ENCODE data around the gene SUMF2.

DNA sequence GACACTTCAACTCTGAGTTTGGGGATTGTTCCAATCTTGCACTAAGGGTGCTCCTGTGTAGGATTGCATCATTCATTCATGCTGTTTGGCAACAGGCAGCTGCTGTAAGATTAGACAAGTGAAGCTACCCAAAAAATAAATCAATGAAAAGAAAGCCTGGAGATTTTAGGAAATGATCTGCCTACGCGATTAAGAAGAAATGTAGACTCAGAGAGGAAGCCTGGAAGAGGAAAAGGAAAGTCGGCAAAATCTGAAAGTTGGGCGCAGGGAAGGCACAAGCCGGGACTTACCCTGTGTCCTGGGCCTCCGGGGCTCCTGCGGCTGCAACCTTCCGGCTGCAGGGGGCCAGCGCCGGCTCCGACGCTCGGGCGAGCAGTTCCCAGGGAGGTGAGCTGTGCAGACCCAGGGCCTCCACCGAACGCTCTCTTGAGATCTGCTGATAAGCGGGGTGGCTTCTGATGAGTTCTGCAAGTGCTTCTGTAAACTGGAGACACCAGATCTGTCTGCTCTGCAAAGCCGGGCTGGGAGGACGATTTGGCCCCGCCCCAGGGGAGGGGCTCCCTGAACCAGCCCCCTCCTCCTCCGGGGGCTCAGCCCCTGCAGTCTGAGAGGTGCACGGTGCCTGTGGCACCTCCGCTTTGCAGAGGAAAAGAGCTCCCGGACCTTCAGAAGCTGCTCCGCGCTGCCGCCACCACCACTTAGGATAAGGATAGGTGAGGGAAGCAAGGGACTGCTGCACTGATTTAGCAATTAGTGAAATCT lies 30.2 kb upstream of the SUMF2 start:
- TF ChIP-seq, protein P1, sequence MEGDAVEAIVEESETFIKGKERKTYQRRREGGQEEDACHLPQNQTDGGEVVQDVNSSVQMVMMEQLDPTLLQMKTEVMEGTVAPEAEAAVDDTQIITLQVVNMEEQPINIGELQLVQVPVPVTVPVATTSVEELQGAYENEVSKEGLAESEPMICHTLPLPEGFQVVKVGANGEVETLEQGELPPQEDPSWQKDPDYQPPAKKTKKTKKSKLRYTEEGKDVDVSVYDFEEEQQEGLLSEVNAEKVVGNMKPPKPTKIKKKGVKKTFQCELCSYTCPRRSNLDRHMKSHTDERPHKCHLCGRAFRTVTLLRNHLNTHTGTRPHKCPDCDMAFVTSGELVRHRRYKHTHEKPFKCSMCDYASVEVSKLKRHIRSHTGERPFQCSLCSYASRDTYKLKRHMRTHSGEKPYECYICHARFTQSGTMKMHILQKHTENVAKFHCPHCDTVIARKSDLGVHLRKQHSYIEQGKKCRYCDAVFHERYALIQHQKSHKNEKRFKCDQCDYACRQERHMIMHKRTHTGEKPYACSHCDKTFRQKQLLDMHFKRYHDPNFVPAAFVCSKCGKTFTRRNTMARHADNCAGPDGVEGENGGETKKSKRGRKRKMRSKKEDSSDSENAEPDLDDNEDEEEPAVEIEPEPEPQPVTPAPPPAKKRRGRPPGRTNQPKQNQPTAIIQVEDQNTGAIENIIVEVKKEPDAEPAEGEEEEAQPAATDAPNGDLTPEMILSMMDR (CRISPR knock-in tag; IDR thresholded peaks at IDR 0.05) = peak; percentile 34
- TF ChIP-seq TGIF2 (CRISPR knock-in tag; IDR thresholded peaks at IDR 0.05) = 0 out of 2 replicates have a peak, but pooled peaks have one; percentile 28
- TF ChIP-seq ZKSCAN1 (IDR thresholded peaks at IDR 0.05; ENCODE audit: low read length) = no peak
- TF ChIP-seq TARDBP (CRISPR knock-in tag; IDR thresholded peaks at IDR 0.05) = no peak
- peak; percentile 66 to 85 for TF ChIP-seq POLR2A (IDR thresholded peaks at IDR 0.05; ENCODE audit: insufficient read depth in 1 of 2, low read depth in 2 of 2, low read length in 2 of 2)
- no peak for TF ChIP-seq EHMT2 (IDR thresholded peaks at IDR 0.05; ENCODE audit: borderline replicate concordance, low read depth, low read length)
- no peak for TF ChIP-seq TP53 (CRISPR knock-in tag; conservative IDR thresholded peaks at IDR 0.05)
- TF ChIP-seq, protein P2, sequence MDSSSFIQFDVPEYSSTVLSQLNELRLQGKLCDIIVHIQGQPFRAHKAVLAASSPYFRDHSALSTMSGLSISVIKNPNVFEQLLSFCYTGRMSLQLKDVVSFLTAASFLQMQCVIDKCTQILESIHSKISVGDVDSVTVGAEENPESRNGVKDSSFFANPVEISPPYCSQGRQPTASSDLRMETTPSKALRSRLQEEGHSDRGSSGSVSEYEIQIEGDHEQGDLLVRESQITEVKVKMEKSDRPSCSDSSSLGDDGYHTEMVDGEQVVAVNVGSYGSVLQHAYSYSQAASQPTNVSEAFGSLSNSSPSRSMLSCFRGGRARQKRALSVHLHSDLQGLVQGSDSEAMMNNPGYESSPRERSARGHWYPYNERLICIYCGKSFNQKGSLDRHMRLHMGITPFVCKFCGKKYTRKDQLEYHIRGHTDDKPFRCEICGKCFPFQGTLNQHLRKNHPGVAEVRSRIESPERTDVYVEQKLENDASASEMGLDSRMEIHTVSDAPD (CRISPR knock-in tag; IDR thresholded peaks at IDR 0.05) = 0 out of 2 replicates have a peak, but pooled peaks have one; percentile 18

Data from HepG2 (cell line).